Measurements from ENCODE around the gene RGS3.

Gene RGS3

GRCh38 chr9:113528088-113528487, 64.6 kb downstream of the RGS3 start:
- in situ Hi-C loops (cut with HindIII; ENCODE audit: low sequenced_read_pairs): no loop called here

GRCh38 chr9:113528811-113529210, 65.3 kb downstream of the RGS3 start:
- in situ Hi-C loops (cut with HindIII; ENCODE audit: low sequenced_read_pairs): no loop called here

- in situ Hi-C loops (cut with HindIII; ENCODE audit: low sequenced_read_pairs): no loop called here
These were observed 65.9 kb downstream of the RGS3 start for GRCh38 chr9:113529336-113530009.

- in situ Hi-C loops (cut with HindIII; ENCODE audit: low sequenced_read_pairs): no loop called here
These were observed 66.6 kb downstream of the RGS3 start for GRCh38 chr9:113530022-113530635.

GRCh38 chr9:113530942-113531341, 67.4 kb downstream of the RGS3 start:
- in situ Hi-C loops (cut with HindIII; ENCODE audit: low sequenced_read_pairs): no loop called here

GRCh38 chr9:113531919-113532808, 68.6 kb downstream of the RGS3 start:
- in situ Hi-C loops (cut with HindIII; ENCODE audit: low sequenced_read_pairs): no loop called here

- in situ Hi-C loops (cut with HindIII; ENCODE audit: low sequenced_read_pairs): no loop called here
These were observed 69.3 kb downstream of the RGS3 start for GRCh38 chr9:113532809-113533190.

GRCh38 chr9:113533335-113534225, 70.1 kb downstream of the RGS3 start:
- in situ Hi-C loops (cut with HindIII; ENCODE audit: low sequenced_read_pairs): no loop called here

- in situ Hi-C loops (cut with HindIII; ENCODE audit: low sequenced_read_pairs): no loop called here
These were observed 72.2 kb downstream of the RGS3 start for GRCh38 chr9:113535756-113536155.

- in situ Hi-C loops (cut with HindIII; ENCODE audit: low sequenced_read_pairs): no loop called here
These were observed 72.6 kb downstream of the RGS3 start for GRCh38 chr9:113536166-113536482.

GRCh38 chr9:113536483-113537228, 73.1 kb downstream of the RGS3 start:
- in situ Hi-C loops (cut with HindIII; ENCODE audit: low sequenced_read_pairs): no loop called here

- in situ Hi-C loops (cut with HindIII; ENCODE audit: low sequenced_read_pairs): no loop called here
These were observed 73.8 kb downstream of the RGS3 start for GRCh38 chr9:113537229-113537810.

- in situ Hi-C loops (cut with HindIII; ENCODE audit: low sequenced_read_pairs): no loop called here
These were observed 74.6 kb downstream of the RGS3 start for GRCh38 chr9:113538131-113538530.

GRCh38 chr9:113538701-113539430, 75.3 kb downstream of the RGS3 start:
- in situ Hi-C loops (cut with HindIII; ENCODE audit: low sequenced_read_pairs): no loop called here

GRCh38 chr9:113540466-113540865, 76.9 kb downstream of the RGS3 start:
- in situ Hi-C loops (cut with HindIII; ENCODE audit: low sequenced_read_pairs): no loop called here

- in situ Hi-C loops (cut with HindIII; ENCODE audit: low sequenced_read_pairs): no loop called here
These were observed 77.7 kb downstream of the RGS3 start for GRCh38 chr9:113541019-113541900.

- in situ Hi-C loops (cut with HindIII; ENCODE audit: low sequenced_read_pairs): no loop called here
These were observed 78.5 kb downstream of the RGS3 start for GRCh38 chr9:113542006-113542405.

GRCh38 chr9:113542741-113543140, 79.2 kb downstream of the RGS3 start:
- in situ Hi-C loops (cut with HindIII; ENCODE audit: low sequenced_read_pairs): no loop called here
